Sigmoid colon (tissue), 4 donors: ENCODE data around the gene PANK2.

Experiments
- POLR2AphosphoS5 ChIP-seq, 4 donors: sonication (generic); formaldehyde crosslinking; IDR thresholded peaks; one replicate each; pipeline ENCODE4 v1.6.1; 2017; ENCODE audit warnings: antibody characterized with exemption in 4 of 4
- TF ChIP-seq, protein P1 (sequence below), 4 experiments: fragments of 450-650 bp in 3 of 4; fragments of 200-600 bp in 1 of 4; IDR thresholded peaks; one replicate each; pipeline ENCODE4 v1.5.1; 2016 to 2019; ENCODE audit warnings: antibody characterized with exemption in 4 of 4, mild to moderate bottlenecking in 3 of 4, moderate library complexity in 2 of 4

DNA sequence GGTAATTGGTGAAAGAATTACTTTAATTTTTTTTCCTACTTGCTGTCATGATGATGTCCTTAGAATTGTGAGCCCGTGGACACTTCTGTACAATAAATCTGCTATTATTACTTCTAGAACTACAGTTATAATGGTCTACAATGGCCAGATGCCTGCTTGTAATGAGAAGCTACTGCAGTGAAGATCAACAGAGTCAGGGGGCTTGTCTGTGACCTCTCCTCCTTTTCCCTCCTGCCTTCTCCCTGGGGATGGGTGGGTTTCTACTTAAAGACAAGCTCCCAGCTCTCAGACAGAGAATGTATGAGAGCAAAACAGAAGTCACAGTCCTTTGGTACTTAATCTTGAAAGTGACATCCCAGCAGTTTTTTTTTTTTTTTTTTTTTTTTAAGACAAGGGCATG lies 13.2 kb upstream of the PANK2 start:
- TF ChIP-seq POLR2AphosphoS5 (IDR thresholded peaks at IDR 0.05), result no peak
- TF ChIP-seq, protein P1, sequence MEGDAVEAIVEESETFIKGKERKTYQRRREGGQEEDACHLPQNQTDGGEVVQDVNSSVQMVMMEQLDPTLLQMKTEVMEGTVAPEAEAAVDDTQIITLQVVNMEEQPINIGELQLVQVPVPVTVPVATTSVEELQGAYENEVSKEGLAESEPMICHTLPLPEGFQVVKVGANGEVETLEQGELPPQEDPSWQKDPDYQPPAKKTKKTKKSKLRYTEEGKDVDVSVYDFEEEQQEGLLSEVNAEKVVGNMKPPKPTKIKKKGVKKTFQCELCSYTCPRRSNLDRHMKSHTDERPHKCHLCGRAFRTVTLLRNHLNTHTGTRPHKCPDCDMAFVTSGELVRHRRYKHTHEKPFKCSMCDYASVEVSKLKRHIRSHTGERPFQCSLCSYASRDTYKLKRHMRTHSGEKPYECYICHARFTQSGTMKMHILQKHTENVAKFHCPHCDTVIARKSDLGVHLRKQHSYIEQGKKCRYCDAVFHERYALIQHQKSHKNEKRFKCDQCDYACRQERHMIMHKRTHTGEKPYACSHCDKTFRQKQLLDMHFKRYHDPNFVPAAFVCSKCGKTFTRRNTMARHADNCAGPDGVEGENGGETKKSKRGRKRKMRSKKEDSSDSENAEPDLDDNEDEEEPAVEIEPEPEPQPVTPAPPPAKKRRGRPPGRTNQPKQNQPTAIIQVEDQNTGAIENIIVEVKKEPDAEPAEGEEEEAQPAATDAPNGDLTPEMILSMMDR (IDR thresholded peaks at IDR 0.05), result no peak
